Measurements from ENCODE around the gene TRMT61A.

The TRMT61A gene

DNA sequence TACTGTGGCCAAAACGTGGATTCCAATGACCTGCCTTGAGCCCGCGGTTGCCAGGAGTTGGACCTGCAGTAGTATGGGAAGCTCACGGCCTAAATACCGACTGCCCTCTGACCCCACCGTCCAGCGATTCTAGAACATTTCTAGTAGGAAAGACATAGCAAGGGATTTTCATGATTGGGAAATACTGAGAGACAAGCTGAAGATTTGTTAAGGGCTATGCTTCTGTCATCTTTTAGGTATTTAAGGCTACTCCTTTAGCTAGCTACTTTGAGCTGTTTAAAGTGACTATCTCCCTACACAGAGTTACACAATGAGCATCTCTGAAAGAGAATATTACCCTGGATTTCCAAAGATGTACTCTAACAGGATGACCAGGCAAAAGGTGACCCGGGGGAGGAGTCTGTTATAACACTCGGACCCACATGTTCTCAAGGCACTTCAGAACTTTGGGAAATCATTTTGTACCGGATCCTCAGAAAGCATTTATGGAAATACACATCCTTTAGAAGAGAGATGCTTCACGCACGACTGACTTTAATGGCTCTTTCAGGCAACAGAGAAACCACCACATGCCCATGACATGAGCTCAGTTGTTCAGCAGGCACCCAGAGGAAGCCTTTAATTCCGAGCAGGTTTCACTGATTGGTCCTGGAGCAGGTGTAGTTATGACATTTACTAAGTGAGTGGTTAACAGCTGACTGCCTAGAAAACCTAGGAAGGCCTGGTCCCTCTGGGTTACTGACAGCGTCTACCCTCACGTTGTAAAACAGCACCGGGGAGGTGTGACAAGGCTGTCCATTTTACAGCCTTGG, 29.3 kb downstream of the TRMT61A start:
- H3K4me3 ChIP-seq (ENCODE audit: low read depth, low read length), result no peak overlapping the region
- no peak for DNase-seq (ENCODE audit: low read depth)
- TF ChIP-seq, protein P1, sequence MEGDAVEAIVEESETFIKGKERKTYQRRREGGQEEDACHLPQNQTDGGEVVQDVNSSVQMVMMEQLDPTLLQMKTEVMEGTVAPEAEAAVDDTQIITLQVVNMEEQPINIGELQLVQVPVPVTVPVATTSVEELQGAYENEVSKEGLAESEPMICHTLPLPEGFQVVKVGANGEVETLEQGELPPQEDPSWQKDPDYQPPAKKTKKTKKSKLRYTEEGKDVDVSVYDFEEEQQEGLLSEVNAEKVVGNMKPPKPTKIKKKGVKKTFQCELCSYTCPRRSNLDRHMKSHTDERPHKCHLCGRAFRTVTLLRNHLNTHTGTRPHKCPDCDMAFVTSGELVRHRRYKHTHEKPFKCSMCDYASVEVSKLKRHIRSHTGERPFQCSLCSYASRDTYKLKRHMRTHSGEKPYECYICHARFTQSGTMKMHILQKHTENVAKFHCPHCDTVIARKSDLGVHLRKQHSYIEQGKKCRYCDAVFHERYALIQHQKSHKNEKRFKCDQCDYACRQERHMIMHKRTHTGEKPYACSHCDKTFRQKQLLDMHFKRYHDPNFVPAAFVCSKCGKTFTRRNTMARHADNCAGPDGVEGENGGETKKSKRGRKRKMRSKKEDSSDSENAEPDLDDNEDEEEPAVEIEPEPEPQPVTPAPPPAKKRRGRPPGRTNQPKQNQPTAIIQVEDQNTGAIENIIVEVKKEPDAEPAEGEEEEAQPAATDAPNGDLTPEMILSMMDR (IDR thresholded peaks at IDR 0.05; ENCODE audit: control insufficient read depth, extremely low read depth, insufficient read depth), result no peak

DNA sequence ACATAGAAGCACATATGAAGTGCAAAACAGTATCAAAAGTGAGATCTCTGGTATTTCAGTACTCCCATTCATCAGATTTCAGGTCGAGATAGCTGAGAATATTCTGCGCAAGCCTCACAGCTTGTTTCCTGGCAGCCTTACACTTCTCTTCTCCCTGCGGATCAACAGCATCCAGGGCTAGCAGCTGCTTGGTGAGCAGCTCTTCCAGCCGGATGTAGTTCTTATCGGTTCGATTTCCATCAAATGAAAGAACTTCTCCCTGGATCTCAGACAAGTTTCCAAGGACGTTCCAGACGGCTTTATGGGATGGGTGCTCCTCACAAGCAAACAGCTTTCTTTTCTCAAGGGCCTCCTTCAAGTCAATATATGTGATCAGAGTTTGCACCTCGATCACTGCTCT, 30.8 kb downstream of the TRMT61A start:
- DNase-seq (ENCODE audit: low read depth), result no peak
- TF ChIP-seq, protein P1 (IDR thresholded peaks at IDR 0.05; ENCODE audit: control insufficient read depth, extremely low read depth, insufficient read depth), result no peak
- no peak overlapping the region for H3K4me3 ChIP-seq (ENCODE audit: low read depth, low read length)

DNA sequence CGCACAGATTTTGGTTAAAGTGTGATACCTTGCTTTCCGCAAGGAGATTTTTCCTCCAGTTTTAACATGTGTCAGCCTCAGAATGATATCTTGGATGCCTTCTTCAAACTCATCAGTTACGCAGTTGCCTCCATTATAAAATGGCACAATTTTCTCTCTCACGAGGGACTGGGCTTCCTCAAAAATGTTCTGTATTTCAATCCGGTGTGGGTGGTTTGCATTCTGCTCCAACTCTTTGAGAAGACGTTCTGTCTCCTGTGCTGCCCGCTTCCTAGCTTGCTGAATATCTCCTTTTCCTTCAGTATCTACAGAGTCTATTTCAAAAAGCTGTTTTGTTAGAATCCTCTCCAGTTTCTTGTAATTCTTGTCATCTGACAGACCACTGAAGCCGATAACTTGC, 31.7 kb downstream of the TRMT61A start:
- H3K4me3 ChIP-seq (ENCODE audit: low read depth, low read length), result peak overlapping the region; percentile 62

DNA sequence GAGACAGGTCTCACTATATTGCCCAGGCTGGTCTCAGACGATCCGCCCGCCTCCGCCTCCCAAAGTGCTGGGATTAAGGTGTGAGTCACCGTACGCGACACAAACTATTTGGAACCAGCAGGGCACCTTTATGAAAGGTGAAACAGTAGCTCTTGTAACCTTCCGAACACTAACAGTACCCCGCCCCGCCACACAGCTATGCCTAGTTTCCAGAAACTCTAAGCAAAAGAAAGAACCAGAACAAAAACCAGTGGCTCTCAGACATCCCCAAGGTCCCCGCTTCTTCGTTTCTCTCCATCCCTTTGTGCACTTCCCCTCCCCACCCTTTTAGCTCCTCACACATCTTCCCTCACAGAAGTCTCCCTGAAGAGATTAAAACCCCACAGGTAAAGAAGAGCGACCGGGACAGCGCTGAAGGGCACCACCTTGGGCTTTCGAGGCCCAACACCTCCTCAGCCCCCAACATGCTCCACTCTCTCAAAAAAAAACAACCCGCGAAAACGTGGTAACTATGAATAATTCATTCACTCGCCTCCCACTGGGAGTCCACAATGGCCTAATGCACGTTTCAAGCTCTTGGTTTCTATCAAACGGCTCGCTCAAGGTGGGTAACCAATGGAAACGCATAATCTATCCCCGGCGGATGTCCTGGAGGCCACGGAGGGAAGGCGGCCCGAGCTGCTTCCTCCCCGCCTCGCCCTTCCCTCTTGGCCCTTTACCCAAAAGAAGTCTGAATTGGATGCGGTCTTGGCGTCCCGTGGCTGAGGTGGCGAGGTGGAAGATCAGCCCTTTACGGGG, 32.6 kb downstream of the TRMT61A start:
- no peak for DNase-seq (ENCODE audit: low read depth)
- TF ChIP-seq, protein P1 (IDR thresholded peaks at IDR 0.05; ENCODE audit: control insufficient read depth, extremely low read depth, insufficient read depth), result no peak

More for the DNA sequence above, 31.7 kb downstream of the TRMT61A start:
- TF ChIP-seq, protein P1 (IDR thresholded peaks at IDR 0.05; ENCODE audit: control insufficient read depth, extremely low read depth, insufficient read depth), result no peak
- DNase-seq (ENCODE audit: low read depth), result no peak

DNA sequence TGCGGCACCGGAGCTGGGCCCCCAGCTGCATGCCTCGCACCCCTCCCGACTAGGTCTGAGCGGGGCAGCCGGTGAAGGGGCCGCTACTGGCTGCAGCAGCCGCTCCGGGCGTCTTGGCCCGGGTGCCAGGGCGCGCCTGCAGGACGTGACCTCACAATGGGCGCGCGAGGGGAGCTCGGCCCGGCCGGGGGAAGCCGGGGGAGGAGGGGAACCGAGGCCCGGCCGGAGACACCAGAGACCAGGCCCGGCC, 33.1 kb downstream of the TRMT61A start:
- peak overlapping the region; percentile 62 for H3K4me3 ChIP-seq (ENCODE audit: low read depth, low read length)
- no peak for DNase-seq (ENCODE audit: low read depth)
- TF ChIP-seq, protein P1 (IDR thresholded peaks at IDR 0.05; ENCODE audit: control insufficient read depth, extremely low read depth, insufficient read depth), result no peak

More for the DNA sequence above, 32.6 kb downstream of the TRMT61A start:
- H3K4me3 ChIP-seq (ENCODE audit: low read depth, low read length), result peak overlapping the region; percentile 62

DNA sequence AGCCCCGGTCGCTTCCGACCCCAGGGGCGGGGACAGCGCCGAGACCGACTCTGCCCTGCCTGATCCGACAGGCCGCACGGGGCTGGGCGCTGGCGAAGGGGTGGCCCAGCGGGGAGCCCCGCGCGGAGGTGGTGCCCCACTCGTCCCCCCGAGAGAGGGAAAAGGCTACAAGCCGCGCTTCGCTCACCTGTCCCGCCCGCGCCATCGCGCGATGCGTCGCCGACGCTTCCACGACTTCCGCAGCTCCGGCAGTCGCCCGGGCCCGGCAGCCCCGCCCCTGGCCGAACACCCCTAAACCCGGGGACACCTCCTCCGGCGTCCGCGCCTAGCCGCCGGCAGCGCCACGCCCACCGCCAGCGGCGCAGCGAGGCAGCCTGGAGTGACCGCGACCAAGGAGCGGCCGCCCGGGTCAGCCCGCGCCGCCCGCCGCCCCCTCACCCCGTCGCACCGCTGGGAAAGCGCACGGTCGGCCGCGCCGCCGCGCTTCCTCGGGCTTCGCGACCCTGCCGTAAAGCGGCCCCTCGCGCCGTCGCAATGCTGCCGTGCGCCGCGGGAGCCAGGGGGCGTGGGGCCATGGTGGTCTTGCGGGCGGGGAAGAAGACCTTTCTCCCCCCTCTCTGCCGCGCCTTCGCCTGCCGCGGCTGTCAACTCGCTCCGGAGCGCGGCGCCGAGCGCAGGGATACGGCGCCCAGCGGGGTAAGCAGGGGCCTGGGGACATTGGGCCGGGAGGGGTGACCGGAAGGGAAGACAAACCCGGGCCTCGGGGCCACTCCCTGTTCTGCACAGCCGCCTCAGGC, 33.6 kb downstream of the TRMT61A start, which contains the start of the genes BAG5 and COA8:
Gene BAG5, minus strand, starts transcription at position 229 of the 797 bp plus-strand sequence. CDS start 1,493 bp downstream, outside the sequence.
Gene COA8, plus strand, starts transcription at position 532 of the 797 bp plus-strand sequence. Its CDS starts 42 bp downstream, at position 574.
- TF ChIP-seq, protein P1 (IDR thresholded peaks at IDR 0.05; ENCODE audit: control insufficient read depth, extremely low read depth, insufficient read depth), result no peak
- DNase-seq (ENCODE audit: low read depth), result peak; percentile 58
- peak within 1 kb of the TSS; percentile 62 for H3K4me3 ChIP-seq (ENCODE audit: low read depth, low read length)
